Central memory CD8-positive, alpha-beta T cell (primary cell): ENCODE results near the gene CAMSAP2.

Experiments used
- ATAC-seq: fragments of 150-1000 bp; cut with Tn5 transposase; replicated peaks from 2 replicates; pipeline ENCODE4 v1.10.0; 2022; ENCODE audit warnings: mild to moderate bottlenecking, moderate FRiP score, moderate number of reproducible peaks; ENCODE audit not compliant: poor library complexity, severe bottlenecking; ENCODE audit errors: extremely low read depth
- DNase-seq, 2 donors: peaks; one replicate each; pipeline ENCODE4 v3.0.0; 2021; ENCODE audit warnings: low spot score in 2 of 2
- H3K27ac Mint-ChIP-seq: one replicate; pipeline ENCODE4 v1.8.0; 2022; ENCODE audit warnings: low read depth, mild to moderate bottlenecking, moderate library complexity, mixed read lengths
- H3K27me3 Mint-ChIP-seq: one replicate; pipeline ENCODE4 v1.8.0; 2022; ENCODE audit warnings: mixed read lengths
- H3K36me3 Mint-ChIP-seq: one replicate; pipeline ENCODE4 v1.8.0; 2022; ENCODE audit warnings: mild to moderate bottlenecking, moderate library complexity, mixed read lengths; ENCODE audit not compliant: insufficient read depth
- H3K4me1 Mint-ChIP-seq: one replicate; pipeline ENCODE4 v1.8.0; 2022; ENCODE audit warnings: mixed read lengths
- H3K4me3 Mint-ChIP-seq: one replicate; pipeline ENCODE4 v1.8.0; 2022; ENCODE audit warnings: mild to moderate bottlenecking, moderate library complexity, mixed read lengths
- H3K9me3 Mint-ChIP-seq: one replicate; pipeline ENCODE4 v1.8.0; 2022; ENCODE audit warnings: mixed read lengths

CAMSAP2 gene

GRCh38 chr1:200907611-200908097 is 169.0 kb downstream of the CAMSAP2 start:
- Mint-ChIP-seq H3K9me3 (no peaks in the 10 kb centered on the region), H3K27ac (no peak overlapping the region), H3K4me3 (no peak overlapping the region), H3K36me3 (peaks cover 1% of the 10 kb centered on the region), H3K27me3 (peaks cover 16% of the 10 kb centered on the region), H3K4me1 (peaks cover 10% of the 10 kb centered on the region)
- DNase-seq (no peak), ATAC-seq (no peak)

GRCh38 chr1:200908191-200908868 is 169.6 kb downstream of the CAMSAP2 start:
- H3K4me1 Mint-ChIP-seq, result peaks cover 7% of the 10 kb centered on the region
- peaks cover 1% of the 10 kb centered on the region for H3K36me3 Mint-ChIP-seq
- no peaks in the 10 kb centered on the region for H3K9me3 Mint-ChIP-seq
- peaks cover 16% of the 10 kb centered on the region for H3K27me3 Mint-ChIP-seq
- H3K4me3 Mint-ChIP-seq, result no peak overlapping the region
- DNase-seq (no peak), ATAC-seq (no peak)
- H3K27ac Mint-ChIP-seq, result no peak overlapping the region

GRCh38 chr1:200909071-200909470 is 170.4 kb downstream of the CAMSAP2 start:
- Mint-ChIP-seq H3K27ac (no peak overlapping the region), H3K4me3 (no peak overlapping the region), H3K27me3 (peaks cover 16% of the 10 kb centered on the region), H3K4me1 (peaks cover 7% of the 10 kb centered on the region), H3K36me3 (peaks cover under 1% of the 10 kb centered on the region), H3K9me3 (no peaks in the 10 kb centered on the region)
- DNase-seq, result no peak
- ATAC-seq, result no peak

- Mint-ChIP-seq H3K27ac (no peak overlapping the region), H3K4me3 (no peak overlapping the region), H3K36me3 (no peaks in the 10 kb centered on the region), H3K9me3 (no peaks in the 10 kb centered on the region), H3K4me1 (peaks cover 7% of the 10 kb centered on the region), H3K27me3 (peaks cover 16% of the 10 kb centered on the region)
- ATAC-seq (no peak), DNase-seq (no peak)
Measured at GRCh38 chr1:200909757-200910239, 171.1 kb downstream of the CAMSAP2 start.
